T-helper 2 cell (primary cell): ENCODE measurements around the gene IREB2.
"Not testable (repeated sequence)": the region's sequence is repeated elsewhere in the genome, so short reads cannot be mapped to it uniquely, and the experiment has no call there.

ENCODE experiments used
- DNase-seq, 5 experiments: peaks; one replicate each; pipeline versions ENCODE4 v3.0.0 to v3.0.0-alpha.2; 2012 to 2022

The IREB2 gene

GRCh38 chr15:78481917-78482316 lies 43.9 kb downstream of the IREB2 start:
- no peak for DNase-seq

GRCh38 chr15:78492872-78493271 lies 54.9 kb downstream of the IREB2 start:
- peak in 1 of 5 experiments; percentile 16 for DNase-seq

- DNase-seq, result no peak
Observed at GRCh38 chr15:78501857-78502256, 63.8 kb downstream of the IREB2 start.

GRCh38 chr15:78502641-78503040 lies 64.6 kb downstream of the IREB2 start:
- no peak for DNase-seq

- peak; percentile 30 to 85 (median 60) for DNase-seq
Observed at GRCh38 chr15:78506971-78507830, 69.2 kb downstream of the IREB2 start, which contains the start of gene HYKK. HYKK (plus strand) TSS chr15:78507577; CDS start chr15:78513089, 5,512 bp downstream.

- peak in 1 of 5 experiments; percentile 11 for DNase-seq
Observed at GRCh38 chr15:78507831-78508160, 69.8 kb downstream of the IREB2 start.

GRCh38 chr15:78508272-78508671 lies 70.3 kb downstream of the IREB2 start:
- DNase-seq, result no peak

- DNase-seq, result peak in 1 of 5 experiments; percentile 51
Observed at GRCh38 chr15:78509726-78510312, 71.8 kb downstream of the IREB2 start.

GRCh38 chr15:78520035-78520434 lies 82.0 kb downstream of the IREB2 start:
- DNase-seq, result not testable (repeated sequence)

- no peak for DNase-seq
Observed at GRCh38 chr15:78524230-78524629, 86.2 kb downstream of the IREB2 start.

GRCh38 chr15:78527325-78527724 lies 89.3 kb downstream of the IREB2 start:
- DNase-seq, result no peak

GRCh38 chr15:78533331-78533730 lies 95.3 kb downstream of the IREB2 start:
- no peak for DNase-seq

GRCh38 chr15:78536134-78536533 lies 98.1 kb downstream of the IREB2 start:
- no peak for DNase-seq

- no peak for DNase-seq
Observed at GRCh38 chr15:78537266-78537905, 99.4 kb downstream of the IREB2 start.

- no peak for DNase-seq
Observed at GRCh38 chr15:78538358-78538757, 100.3 kb downstream of the IREB2 start.

GRCh38 chr15:78539464-78540140 lies 101.6 kb downstream of the IREB2 start:
- not testable (repeated sequence) for DNase-seq

GRCh38 chr15:78540141-78540870 lies 102.3 kb downstream of the IREB2 start, which contains the start of gene PSMA4:
PSMA4 (plus strand) TSS chr15:78540444; CDS start chr15:78541928, 1,484 bp downstream.
- peak; percentile 88 to 92 (median 91) for DNase-seq

GRCh38 chr15:78540871-78541743 lies 103.1 kb downstream of the IREB2 start:
- peak in 3 of 5 experiments; percentile 2 to 45 (median 6) for DNase-seq

- DNase-seq, result no peak
Observed at GRCh38 chr15:78541744-78542034, 103.7 kb downstream of the IREB2 start.

GRCh38 chr15:78542647-78543046 lies 104.6 kb downstream of the IREB2 start:
- DNase-seq, result no peak

- DNase-seq, result no peak
Observed at GRCh38 chr15:78550194-78550593, 112.2 kb downstream of the IREB2 start.
